NCI-H2029 treated with DMSO at 0.1 percent for 48 hours (cell line): Measurements from ENCODE around the gene ZBED1.
"Not testable (repeated sequence)": the region's sequence is repeated elsewhere in the genome, so short reads cannot be mapped to it uniquely, and the experiment has no call there.

ENCODE experiments used
- DNase-seq: peaks from one replicate; lab custom pipeline; 2025; lab: John Stamatoyannopoulos, UW

ZBED1 gene

DNA sequence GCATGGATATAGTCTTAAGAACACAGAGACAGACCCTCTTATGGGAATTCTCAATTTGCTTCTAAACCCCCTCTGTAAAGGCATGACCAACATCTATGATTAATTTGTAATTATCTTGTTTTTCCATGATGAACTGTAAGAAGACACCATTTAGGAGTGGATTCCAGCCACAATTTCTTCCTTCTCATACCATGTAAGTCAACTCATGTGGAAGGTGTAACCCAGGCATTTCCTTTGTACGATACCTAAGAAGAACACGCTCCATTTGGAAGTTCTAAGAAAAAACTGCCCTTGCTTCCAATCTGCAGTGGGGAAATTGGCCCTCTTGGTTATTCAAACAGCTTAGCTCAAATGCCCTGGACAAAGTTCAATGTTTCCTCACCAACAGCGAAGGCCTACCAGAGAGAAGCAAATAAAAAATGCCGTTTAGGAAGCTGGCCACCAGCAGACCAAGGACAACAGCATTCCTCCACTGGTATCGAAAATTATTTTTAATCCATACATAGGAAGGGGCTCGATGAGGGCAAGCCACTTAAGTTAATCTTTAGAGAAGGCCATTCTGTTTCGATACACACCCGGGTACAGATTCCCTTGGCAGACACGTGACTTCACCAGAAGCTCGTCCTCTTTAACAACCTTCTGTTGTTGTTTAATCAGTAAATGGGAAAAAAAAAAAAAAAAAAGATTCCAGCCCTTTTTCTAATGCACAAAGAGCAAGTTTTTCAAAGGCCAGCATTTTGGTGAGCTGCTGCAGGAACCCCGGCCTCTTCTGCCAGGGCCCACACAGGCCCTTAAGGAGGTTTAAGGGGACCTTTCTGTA lies 2.6 kb downstream of the ZBED1 start:
- DNase-seq, result no peak

DNA sequence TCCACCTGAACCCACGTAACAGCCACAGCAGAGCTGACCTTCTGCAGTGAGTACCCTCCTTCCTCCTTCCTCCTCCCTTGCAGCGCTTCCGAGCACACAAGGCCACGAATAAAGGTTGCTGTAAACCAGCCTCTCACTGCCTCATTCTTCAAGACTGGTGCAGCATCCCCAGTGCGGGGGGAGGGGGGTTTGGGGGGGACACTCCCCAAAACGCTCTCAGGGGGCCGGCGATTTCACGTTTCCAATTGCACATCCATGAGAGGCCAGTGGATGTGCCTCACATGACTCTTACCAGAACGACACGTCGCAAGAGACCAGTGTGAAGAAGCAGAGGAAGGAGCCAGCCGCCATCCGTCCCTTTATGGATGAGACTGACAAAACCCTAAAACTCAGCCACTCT lies 5.2 kb downstream of the ZBED1 start:
- no peak for DNase-seq

DNA sequence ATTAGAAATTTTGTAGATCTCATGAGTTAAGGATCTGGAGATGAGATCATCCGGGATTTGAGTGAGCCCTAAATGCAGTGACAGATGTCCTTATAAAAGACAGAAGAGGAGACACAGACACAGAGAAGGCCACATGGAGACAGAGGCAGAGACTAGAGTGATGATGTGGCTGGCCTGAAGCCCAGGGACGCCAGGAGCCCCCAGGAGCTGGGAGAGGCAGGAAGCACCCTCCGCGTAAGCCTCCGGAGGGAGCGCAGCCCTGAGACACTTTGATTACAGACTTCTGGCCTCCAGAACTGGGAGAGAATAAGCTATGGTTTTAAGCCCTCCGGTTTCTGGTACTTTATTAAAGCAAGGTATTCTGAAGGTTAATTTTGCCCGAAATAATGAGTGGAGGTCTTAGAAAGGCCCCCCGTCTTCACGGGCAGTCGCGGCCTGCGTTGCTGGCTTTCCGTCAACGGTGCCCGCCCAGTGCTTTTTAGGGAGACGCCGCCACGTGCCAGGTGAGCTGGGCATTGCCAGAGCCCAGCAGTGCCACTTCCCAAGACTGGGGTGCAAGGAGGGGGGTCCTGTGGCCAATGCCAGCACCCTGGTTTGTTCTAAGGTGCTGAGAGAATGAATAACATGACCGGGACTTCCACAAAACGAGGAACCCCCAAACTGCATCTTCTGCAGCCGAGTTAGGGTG lies 8.1 kb downstream of the ZBED1 start:
- DNase-seq, result no peak

DNA sequence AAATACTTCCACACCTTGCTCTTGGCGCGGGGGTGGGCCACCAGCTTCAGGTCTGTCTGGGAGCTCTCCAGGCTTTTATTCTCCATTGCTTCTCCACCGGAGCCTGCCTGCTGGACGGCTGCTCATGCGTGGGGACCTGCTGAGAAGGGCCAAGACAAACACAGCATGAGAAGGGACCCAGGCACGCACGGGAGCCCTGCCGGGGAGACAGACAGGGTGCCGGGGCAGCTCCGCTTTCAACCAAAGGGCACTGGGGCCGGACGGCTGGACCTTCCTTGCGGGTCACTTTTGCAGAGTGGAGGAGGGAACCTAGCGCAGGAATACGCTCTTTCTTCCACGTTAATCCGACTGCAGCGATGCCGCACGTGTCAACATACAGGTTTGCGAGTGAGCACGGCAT lies 10.1 kb downstream of the ZBED1 start:
- DNase-seq, result no peak

DNA sequence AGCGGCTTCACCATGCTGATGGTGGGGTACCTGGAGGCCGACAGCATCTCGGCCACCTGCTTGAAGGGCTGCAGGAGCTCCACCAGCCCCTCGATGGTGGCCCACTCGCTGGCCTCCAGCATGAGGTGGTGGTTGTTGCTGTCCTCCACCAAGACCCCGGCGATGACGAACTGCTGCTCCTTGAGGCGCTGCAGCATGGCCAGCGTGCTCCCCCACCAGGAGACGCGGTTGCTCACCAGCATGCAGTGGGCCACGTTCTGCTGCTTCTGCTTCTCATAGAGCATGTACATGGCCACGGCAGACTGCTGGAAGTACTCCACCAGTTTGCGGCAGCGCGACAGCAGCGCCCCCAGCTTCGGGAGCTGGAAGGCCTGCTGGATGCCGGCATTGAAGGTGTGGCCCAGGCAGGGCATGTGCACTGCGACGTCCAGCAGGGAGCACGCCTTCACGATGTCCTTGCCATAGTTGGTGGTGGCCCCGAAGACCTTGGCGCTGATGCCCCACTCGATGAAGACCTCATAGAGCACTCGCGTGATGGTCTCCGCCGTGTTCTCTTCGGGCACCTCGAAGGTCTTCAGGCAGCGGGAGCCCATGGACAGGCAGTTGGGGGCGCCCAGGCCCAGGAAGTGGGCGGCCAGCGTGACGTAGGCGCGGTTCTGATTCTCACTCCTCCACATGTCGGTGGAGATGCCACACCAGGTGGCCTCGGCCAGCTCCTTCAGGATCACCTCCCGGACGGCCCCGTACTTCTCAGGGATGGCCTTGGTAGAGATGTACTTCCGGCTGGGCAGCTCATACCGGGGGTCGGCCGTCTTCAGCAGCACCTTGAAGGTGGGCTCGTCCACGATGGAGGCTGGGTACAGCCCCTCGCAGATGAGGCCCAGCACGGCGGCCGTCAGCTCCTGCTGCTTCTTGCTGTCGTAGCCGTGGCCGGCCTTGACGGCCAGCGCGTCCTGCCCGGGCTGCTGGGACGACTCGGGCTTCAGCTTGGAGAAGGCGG lies 11.0 kb downstream of the ZBED1 start:
- no peak for DNase-seq

DNA sequence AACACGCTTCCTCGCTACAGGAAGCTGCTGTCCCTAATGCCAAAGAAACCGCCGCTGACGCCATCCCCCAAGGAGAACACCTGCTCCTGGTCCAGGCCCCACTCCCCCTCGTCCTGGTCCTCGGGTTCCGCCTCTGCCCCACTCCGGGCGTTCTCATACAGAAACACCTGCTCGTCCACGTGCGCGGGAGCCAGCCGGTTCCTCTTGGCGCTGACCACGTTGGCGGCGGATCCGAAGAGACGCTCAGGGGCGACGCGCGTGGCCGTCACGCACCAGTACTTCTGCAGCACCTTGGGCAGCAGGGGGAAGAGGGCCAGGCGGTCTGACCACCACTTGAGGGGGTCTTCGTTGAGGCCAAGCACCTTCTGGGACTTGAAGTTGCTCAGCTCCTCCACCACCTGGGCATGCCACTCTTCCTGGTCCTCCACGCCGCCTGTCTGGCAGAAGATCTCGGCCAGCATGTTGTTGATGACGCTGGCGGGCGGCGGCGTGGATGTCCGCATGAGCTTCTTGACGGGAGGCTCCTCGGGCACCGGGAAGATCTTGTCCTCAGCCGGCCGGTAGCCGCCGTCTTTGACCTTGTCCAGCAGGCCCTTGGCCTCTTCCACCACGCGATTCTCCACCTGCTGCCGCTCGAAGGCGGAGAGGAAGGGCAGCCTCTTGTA lies 12.0 kb downstream of the ZBED1 start:
- DNase-seq, result no peak

DNA sequence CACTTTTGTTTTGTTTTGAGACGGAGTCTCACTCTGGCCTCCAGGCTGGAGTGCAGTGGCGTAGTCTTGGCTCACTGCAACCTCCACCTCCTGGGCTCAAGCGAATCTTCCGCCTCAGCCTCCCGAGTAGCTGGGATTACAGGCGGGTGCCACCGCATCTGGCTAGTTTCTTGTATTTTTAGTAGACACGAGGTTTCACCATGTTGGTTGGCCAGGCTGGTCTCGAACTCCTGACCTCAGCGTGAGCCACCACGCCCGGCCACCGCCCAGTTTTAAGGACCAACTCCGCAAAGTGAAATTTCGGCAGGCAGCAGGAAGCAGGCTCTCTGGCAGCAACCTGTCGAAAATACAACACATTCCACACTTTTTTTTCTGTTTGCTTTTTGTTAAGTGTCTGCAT lies 13.4 kb downstream of the ZBED1 start:
- DNase-seq, result no peak

DNA sequence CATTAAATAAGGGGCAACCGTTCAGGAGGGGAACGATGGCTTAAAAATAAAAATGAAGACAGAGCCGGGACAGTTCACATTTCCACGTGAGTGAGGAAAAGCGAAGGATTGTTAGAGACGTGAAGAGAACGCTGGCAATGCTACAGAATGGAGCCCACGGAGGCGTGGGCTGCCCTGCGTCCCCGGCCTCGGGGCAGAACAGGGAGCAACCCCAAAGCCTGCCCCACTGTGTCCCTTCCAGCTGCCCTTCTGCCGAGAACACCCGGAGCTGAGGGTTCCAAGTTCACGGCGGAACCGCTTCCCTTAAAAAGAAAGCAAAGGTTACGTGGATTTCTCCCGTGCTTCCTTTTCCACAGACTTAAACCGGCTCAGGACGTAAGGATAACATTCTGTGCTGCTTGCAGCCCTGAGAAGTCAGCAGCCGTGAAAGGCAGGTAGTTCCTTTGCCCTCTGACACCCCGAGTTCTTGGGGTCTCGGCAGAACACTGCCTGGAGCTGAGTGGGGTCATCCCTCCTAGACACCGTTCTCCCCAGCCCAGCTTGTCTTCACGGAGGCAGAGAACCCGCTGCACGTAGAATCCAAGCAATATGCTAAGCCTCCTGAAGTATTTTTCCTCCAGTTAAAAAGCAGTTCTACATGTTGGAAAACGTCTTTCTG lies 14.2 kb downstream of the ZBED1 start:
- DNase-seq, result no peak

DNA sequence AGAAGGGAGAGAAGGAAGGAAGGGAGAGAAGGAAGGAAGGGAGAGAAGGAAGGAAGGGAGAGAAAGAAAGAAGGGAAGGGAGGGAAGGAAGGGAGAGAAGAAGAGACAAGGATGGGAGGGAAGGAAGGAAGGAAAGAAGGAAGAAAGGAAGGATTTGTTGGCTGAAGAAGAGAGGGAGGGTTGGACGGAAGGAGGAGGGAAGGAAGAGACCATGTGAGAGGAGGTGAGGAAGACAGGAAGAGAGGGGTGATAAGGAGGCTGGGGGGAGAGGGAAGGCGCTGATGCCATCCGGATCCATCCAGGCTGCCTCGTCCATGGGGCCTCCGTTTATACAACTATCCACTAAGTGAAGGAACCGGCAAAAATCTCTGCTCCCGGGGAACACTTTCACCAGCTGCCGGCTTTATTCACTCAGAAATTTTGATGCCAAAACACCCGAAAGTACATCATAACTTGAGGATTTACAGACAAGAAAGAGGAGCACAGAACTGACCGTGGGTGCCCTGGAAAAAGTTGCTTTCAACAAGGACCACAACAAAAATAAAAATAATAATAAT lies 14.9 kb downstream of the ZBED1 start:
- DNase-seq, result no peak

DNA sequence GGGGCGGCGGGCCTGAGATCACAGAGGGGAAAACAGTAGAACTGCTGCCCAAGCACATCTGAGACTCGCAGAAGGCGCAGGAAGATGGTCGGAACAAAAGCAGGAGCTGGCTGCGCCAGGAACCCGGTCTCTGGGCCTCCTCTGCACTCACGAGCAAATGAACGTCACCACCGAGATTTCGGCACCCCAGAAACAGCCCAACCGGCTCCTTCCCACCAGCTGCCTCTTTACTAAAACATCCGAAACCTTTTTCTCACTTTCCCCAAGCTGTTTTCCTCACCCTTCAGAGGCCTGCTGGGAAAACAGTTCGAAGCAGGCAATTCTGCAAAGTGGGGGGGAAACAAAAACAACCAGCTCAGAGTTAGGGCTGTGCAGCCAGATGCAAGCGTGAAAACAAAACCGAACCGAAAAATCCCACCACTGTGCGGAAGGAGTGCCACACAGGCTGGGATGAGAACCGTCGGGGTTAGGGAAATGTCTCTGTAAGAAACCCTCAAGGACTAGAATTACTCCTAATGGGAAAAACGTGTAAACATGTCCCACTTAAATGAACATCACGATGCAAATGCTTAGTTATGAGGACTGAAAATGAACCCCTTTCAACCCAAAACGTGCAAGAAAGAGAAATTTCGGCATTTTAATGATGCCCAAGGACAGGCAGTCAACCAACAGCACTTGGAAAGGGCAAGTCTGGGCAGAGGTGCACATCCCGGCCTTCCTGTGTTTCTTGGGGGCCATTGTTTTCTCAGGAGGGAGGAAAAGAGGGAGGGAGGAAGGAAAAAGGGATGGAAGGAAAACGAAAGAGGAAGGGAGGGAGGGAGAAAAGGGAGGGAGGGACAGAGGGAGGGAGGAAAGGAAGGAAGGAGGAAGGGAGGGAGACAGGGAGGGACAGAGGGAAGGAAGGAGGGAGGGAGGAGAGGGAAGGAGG lies 15.8 kb downstream of the ZBED1 start:
- DNase-seq, result no peak

DNA sequence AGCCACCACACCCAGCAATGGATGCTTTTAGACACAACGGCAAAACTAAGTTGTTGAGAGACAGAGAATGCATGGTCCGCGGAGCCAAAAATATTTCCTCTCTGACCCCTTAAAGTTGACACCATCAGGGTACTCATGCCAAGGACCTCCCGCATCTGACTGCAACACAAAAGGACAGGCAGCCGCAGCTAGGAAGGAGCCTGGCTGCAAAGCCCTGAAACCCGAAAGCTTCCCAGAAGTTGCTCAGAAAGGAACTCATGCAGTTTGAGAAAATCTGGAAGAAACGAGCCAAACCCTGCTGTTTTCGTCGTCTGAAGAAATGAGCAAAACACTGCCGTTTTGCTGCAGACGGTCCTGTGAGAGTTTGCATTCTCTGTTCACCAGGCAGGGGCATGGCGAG lies 16.5 kb downstream of the ZBED1 start:
- no peak for DNase-seq

DNA sequence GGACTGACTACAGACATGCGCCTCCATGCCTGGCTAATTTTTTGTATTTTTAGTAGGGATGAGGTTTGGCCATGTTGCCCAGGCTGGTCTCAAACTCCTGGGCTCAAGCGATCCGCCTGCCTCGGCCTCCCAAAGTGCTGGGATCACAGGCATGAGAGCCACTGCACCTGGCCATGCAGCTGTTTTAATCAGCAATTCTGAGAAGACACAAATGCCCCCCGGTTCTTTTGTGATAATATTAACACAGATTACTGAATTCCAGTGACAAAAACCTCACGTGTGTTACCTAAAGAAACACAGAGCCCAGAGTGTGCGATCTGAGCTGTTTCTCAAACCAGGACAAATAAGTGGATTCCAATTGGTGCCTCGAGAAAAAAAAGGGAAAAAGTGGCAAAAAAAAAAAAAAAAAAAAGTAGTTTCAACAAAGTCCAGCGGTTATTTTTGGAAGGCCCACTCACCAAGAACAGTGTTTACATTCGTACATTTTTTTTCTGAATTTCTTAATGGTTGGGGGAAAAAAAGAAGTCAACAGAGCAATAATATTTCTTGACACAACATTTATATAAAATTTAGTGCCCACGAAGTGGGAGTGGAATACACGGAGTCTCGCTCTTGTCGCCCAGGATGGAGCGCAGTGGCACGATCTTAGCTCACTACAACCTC lies 17.2 kb downstream of the ZBED1 start:
- DNase-seq, result no peak

DNA sequence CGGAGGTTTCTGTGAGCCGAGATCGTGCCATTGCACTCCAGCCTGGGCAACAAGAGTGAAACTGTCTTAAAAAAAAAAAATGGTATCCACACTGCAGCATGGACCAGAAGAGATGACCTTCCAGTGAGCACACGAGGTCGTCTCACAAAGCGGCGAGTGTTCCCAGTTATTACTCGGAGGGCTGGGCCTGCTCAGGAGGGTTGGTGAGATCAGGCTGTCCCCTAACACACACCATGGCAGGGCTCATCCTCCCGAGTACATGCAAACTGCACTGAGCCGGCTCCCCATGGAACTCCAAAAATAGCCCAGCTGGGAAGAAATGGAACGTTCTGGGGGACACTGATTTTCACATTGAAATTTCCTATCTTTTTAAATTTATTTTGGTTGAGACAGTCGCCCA lies 19.2 kb downstream of the ZBED1 start:
- DNase-seq, result not testable (repeated sequence)

DNA sequence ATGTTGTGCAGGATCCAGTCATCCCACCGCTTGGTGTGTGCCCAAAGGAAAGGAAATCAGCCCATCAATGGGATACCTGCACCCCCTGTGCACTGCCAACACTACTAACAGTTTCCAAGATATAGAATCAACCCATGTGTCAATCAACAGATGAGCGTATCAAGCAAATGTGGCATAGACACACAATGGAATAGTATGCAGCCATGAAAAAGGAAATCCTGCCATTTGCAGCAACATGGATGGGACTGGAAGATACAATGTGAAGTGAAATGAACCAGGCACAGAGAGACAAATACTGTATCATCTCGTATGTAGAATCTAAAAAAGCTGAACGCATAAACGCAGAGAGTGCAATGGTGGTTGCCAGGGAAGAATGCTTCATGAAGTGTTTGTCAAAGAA lies 20.8 kb downstream of the ZBED1 start:
- DNase-seq, result not testable (repeated sequence)

DNA sequence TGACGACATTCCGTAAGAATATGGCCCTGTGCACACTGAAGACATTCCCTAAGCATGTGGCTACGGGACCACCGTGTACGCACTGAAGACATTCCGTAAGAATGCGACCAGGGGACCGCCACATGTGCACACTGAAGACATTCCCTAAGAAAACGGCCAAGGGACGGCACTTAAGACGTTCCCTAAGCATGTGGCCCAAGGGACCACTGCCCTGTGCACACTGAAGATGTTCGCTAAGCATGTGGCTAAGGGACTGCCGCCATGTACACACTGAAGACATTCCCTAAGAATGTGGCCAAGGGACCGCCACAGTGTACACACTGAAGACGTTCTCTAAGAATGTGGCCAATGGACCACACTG lies 21.4 kb downstream of the ZBED1 start:
- no peak for DNase-seq

DNA sequence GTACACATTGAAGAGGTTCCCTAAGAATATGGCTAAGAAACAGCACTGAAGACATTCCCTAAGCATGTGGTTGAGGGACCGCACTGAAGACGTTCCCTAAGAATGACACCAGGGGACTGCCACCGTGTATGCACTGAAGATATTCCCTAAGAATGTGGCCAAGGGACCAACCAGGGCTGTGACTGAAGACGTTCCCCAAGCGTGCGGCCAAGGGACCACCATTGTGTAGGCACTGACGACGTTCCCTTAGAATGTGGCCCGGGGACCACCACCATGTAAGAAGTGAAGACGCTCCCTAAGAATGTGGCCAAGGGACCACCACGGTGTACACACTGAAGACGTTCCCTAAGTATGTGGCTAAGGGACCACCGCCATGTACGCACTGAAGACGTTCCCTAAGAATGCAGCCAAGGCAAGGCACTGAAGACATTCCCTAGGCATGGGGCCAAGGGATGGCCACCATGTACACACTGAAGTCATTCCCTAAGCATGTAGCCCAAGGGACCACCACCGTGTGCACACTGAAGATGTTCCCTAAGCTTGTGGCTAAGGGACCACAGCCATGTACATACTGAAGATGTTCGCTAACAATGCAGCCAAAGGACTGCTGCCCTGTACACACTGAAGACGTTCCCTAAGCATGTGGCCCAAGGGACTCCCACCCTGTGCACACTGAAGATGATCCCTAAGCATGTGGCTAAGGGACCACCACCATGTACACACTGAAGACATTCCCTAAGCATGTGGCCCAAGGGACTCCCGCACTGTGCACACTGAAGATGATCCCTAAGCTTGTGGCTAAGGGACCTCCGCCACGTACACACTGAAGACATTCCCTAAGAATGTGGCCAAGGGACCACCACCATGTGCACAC lies 22.0 kb downstream of the ZBED1 start:
- DNase-seq, result no peak

DNA sequence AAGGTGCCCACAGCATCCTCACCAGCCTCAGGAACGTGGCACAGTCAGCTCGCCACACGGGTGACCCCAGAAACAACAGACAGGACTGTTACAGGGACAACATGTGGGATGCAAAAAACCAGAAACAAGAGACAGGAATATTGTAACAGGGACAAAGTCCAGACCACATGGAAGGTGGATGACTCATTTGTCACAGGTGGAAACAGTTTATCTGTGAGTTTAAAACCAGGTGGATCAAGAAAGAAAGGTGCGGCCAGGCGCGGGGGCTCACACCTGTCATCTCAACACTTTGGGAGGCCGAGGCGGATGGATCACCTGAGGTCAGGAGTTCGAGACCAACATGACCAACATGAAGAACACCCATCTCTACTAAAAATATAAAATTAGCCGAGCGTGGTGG lies 23.5 kb downstream of the ZBED1 start:
- not testable (repeated sequence) for DNase-seq

DNA sequence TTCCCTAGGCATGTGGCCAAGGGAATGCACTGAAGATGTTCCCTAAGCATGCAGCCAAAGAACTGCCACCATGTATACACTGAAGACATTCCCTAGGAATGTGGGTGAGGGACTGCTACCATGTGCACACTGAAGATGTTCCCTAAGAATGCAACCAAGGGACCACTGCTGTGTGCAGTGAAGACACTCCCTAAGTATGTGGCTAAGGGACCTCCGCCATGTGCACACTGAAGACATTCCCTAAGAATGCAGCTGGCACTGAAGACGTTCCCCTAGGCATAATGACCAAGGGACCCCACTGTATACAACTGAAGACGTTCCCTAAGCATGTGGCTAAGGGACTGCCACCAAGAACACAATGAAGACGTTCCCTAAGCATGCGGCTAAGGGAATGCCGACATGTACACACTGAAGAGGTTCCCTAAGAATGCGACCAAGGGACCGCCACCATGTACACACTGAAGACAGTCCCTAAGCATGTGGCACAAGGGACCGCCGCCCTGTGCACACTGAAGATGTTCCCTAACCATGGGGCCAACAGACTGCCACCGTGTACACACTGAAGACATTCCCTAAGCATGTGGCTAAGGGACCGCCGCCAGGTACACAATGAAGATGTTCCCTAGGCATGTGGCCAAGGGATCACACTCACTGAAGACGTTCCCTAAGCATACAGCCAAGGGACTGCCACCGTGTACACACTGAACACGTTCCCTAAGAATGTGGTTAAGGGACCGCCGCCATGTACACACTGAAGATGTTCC lies 25.6 kb downstream of the ZBED1 start:
- no peak for DNase-seq
